CD4-positive, alpha-beta T cell treated with Interleukin-6 for 4 hours (primary cell): ENCODE data around the gene DST.

Source experiments
- DNase-seq: peaks from one replicate; pipeline ENCODE4 v3.0.0-alpha.2; 2020; ENCODE audit warnings: mixed read lengths

DST gene

GRCh38 chr6:56620229-56620868, 22.3 kb downstream of the DST start:
- no peak for DNase-seq

DNA sequence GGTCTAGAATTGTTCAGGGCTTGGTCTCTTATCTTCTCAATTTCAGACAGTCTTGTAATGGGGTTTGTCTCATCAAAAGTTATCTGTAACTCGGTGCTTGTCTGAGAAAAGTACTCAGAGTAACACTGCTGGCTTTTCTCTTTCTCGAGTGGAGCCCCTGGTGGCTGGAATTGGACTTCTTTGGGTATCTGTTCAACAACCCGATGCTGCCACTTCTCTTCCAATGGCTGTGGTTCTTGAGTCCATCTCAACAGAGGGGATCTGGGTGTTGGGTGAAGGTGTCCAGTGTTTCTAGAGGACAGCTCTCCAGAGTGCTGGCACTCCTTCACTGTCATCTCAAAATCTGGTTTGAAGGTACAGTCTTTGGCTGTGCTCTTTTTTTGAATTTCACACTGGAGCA, 24.6 kb downstream of the DST start:
- no peak for DNase-seq

GRCh38 chr6:56616967-56617366, 25.7 kb downstream of the DST start:
- DNase-seq, result no peak

DNA sequence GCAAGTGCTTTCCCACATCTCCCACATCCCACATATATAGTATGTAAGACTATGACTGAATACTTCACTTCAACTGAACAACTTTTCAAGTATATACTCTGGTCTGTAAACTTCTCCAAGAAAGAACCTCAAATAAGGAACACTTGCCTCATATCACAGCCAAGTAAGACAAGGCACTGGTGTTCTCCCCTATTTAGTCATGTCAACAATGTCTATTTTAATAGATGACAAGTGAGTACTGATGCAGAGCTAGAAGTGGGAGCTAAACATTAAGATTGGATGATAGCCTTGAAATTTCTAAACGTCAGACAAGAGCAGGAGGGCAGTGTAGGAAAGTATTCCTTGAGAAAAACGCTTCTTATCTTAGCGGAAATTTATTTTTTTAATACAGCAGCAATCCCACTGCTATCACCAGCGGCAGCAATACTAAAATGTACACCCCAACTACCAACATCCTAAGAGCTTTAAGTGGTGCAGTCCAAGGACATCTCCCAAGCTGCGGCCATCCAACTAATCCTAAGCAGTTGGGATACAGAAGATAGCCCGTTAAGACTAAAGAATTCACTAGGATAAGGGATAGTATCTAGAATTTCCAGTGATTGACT, 29.3 kb downstream of the DST start:
- DNase-seq, result no peak

DNA sequence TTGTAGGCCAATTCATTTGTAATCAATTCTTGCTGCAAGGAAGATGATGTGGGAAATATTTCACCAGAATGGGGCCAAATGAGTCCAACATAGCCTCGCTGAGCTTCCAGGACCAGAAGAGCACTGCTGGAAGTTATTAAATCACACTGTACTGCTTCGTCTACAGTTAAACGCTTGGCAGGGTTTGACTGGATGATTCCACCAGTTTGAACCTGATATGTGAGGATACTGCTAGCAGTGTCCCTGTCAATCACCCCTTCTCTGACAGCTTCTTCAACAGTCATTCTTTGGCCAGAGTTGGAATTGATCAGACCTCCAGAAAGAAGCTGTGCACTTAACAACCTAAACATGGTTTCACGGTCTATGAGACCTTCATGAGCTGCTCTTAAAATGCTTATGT, 34.4 kb downstream of the DST start:
- DNase-seq, result no peak

- no peak for DNase-seq
Measured at GRCh38 chr6:56607111-56607752, 35.5 kb downstream of the DST start.

DNA sequence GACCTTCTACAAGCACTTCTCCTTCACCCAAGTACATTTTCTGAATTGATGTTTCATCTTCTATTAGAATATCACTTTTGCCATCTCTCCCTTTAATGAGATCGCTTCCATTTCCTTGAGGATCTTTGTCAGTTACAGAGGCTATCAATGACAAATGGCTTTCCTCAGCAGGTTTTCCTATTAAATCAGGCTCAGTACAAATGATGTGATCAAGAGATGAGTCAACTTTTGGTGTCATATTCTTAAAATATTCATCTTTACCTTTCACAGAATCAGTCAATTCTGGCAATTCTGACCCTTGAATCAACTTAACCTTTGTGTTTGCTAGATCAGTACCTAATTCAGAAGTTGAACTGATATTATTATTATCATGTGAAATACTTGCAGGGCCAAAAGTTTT, 37.3 kb downstream of the DST start:
- DNase-seq, result no peak

GRCh38 chr6:56604186-56604585, 38.5 kb downstream of the DST start:
- no peak for DNase-seq

DNA sequence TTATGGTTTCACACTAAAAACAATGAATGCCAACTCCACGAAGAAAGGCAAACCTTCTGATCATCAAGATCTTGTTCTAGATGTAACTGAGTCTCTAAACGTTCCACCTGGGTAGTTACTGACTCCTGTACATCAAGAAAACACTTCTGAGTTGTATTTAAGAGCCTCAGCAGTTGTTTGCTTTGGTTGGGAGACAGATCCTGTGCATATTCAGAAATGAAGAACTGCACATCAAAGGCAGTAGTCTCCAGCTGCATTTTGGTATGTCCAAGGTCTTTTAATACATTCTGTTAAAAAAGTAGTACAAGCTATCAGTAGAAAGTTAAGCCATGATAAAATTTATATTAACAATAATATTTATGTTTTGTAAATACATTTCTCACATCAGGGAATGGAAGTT, 41.3 kb downstream of the DST start:
- no peak for DNase-seq

GRCh38 chr6:56595490-56596122, 47.1 kb downstream of the DST start:
- DNase-seq, result peak; percentile 42

GRCh38 chr6:56594699-56595098, 48.0 kb downstream of the DST start:
- peak; percentile 40 for DNase-seq

DNA sequence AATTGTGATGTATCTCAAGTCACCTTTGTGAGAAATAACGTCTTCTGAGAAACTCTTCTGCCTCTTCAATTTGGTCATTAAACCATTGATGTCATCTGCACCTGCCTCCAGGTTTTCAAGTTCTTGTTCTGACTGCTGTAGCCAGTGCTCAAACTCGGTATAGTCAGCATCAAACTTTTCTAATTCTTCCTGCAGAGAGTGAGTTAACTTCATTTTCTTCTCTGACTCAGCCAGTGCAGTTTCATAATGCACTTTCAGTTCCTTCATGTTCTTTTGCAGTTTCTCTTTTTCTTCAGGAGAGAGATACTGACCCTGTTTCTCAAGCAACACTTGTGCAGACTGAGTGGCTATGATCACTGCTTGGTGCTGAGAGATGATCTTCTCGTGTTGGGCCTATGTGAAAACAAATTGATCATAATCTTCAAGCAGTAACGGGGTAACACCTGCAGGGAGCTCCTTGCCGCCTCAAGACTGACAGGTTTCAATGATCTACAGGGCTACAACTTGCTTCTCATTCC, 48.8 kb downstream of the DST start:
- DNase-seq, result no peak

DNA sequence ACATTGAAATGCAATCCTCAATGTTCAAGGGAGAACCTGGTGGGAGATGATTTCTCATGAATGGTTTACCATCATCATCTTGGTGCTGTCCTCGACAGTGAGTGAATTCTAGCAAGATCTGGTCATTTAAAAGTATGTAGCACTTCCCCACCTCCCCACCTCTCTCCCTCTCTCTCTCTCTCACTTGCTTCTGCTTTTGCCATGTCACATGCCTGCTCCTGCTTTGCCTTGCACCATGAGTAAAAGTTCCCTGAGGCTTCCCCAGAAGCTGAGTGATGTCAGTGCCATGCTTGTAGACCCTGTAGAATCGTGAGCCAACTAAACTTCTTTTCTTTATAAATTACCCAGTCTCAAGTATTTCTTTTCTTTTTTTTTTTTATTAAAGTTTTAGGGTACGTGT, 60.5 kb downstream of the DST start:
- no peak for DNase-seq

- no peak for DNase-seq
Measured at GRCh38 chr6:56581296-56581925, 61.3 kb downstream of the DST start.

- no peak for DNase-seq
Measured at GRCh38 chr6:56580271-56580670, 62.4 kb downstream of the DST start.

DNA sequence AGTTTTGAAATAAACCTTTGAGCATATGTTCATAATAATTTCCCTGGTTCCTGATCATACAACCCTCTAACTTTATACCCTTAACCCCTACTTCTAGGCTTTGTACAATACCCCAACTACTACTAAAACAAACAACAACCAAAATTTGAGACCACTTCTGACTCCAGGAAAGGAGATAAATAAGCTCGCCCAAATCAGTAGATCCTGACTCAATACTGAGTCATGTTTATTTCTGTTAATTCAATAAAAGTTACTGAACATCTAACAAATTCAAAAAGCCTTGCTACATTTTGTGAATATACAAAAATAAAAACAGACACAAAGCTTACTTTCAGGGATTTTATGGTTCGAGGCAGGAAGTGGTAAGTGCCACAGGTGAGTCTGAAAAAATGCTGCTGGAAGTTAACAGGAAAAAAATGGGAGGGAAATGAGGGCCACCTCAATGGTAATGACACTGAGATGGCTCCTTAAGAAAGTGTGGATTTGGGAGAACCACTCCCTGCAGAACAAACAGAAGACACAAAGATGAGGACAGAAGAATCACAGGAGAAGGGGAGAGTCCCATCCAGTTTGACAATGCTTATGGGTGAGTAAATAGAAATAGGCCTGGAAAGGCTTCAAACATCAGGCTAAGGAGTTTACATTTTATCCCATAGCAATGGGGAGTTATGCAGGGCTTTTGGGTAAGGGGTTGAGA, 63.4 kb downstream of the DST start:
- no peak for DNase-seq

GRCh38 chr6:56575736-56576135, 67.0 kb downstream of the DST start:
- no peak for DNase-seq

- no peak for DNase-seq
Measured at GRCh38 chr6:56574292-56574691, 68.4 kb downstream of the DST start.

DNA sequence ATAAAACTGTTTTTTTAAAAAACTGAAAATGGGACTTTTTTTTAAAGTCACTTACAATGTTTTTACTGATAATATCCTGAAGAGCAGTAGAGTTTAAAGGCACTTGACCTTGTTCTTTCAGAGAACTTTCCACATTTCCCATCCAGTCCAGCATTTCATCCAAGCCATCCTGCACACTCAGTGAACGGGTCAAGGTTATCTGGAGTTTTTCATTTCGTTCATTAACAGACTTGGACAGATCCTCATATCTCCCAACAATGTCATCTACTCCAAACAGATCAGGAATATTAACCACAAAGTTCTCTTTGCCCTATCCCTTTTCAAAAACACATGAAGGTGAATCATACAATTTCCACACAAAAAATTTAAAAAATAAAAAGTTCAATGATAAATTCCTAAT, 69.1 kb downstream of the DST start:
- DNase-seq, result no peak

GRCh38 chr6:56572788-56573471, 69.8 kb downstream of the DST start:
- no peak for DNase-seq

DNA sequence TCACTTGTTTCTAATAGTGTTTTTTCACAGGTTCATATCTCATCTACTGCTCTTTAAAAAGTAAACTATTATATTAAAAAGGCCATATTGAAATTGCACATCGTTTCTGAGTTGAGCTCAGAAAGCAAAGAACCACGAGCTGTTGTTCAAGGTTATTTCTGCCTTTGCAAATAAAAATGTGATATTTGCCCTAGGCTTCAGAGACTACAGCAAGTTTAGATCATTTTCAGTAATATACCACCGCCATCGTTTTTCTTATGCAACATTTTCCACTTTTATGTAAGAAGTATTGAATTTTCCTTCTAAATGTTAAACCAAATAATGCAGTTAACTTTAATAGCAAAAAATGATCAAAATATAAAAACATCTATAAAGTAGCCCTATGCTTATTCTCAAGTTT, 71.1 kb downstream of the DST start:
- DNase-seq, result no peak
